IPS-15b (cell line): ENCODE data around the gene TSHZ2.

Experiments
- H3K27me3 ChIP-seq: one replicate; pipeline ENCODE4 v1.6.1; 2013; ENCODE audit warnings: low read length; ENCODE audit not compliant: control insufficient read depth, insufficient read depth
- H3K36me3 ChIP-seq: one replicate; pipeline ENCODE4 v1.6.1; 2013; ENCODE audit warnings: low read length; ENCODE audit not compliant: control insufficient read depth, insufficient read depth
- H3K4me1 ChIP-seq: one replicate; pipeline ENCODE4 v1.6.1; 2013; ENCODE audit warnings: mild to moderate bottlenecking, low read length; ENCODE audit not compliant: control insufficient read depth, insufficient read depth
- H3K4me3 ChIP-seq: one replicate; pipeline ENCODE4 v1.5.1; 2013; ENCODE audit warnings: low read depth, low read length
- H3K9ac ChIP-seq: one replicate; pipeline ENCODE4 v1.6.1; 2013; ENCODE audit warnings: low read depth, mild to moderate bottlenecking, low read length
- H3K9me3 ChIP-seq: one replicate; pipeline ENCODE4 v1.6.1; 2013; ENCODE audit warnings: mild to moderate bottlenecking, low read length; ENCODE audit not compliant: control insufficient read depth, insufficient read depth

TSHZ2 gene

DNA sequence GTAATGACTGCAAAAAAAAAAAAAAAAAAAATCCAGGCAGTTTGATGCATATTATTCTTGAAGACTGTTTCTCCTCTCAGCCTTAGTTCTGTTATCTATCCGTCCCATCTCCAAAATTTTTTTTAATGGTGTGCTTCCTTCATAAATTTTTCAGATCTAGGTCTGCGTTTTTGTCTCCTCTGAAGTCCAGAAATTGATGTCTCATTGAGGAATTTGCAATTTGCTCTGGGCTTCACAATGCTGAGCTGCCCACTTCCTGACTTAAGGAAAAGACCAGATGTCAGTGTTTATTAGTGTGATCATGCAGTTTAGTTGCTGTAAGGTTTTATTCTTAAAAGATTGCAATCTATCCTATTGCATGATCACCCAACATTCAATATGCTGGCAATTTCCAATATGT, 323.9 kb downstream of the TSHZ2 start:
- Histone ChIP-seq H3K4me3 (no peak overlapping the region), H3K9me3 (no peaks in the 10 kb centered on the region), H3K9ac (no peak overlapping the region), H3K36me3 (no peaks in the 10 kb centered on the region), H3K4me1 (no peaks in the 10 kb centered on the region), H3K27me3 (no peaks in the 10 kb centered on the region)

GRCh38 chr20:53296451-53297153, 324.4 kb downstream of the TSHZ2 start:
- H3K9me3 ChIP-seq = no peaks in the 10 kb centered on the region
- H3K27me3 ChIP-seq = no peaks in the 10 kb centered on the region
- H3K4me3 ChIP-seq = no peak overlapping the region
- H3K36me3 ChIP-seq = no peaks in the 10 kb centered on the region
- no peak overlapping the region for H3K9ac ChIP-seq
- H3K4me1 ChIP-seq = no peaks in the 10 kb centered on the region

DNA sequence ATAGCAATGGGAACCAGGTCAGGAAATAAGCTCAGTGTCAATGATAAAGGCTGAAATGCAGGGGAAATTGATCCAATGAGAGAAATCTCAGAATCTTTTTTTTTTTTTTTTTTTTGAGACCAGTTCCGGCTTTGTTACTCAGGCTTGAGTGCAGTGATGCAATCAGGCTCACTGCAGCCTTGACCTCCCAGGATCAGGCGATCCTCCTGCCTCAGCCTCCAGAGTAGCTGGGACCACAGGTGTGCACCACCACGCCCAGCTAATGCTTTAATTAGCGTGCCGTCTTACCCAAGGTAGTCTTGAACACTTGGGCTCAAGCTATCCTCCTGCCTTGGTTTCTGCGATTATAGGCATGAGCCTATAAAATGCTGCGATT, 325.0 kb downstream of the TSHZ2 start:
- H3K9ac ChIP-seq = no peak overlapping the region
- H3K27me3 ChIP-seq = no peaks in the 10 kb centered on the region
- H3K4me1 ChIP-seq = no peaks in the 10 kb centered on the region
- H3K36me3 ChIP-seq = no peaks in the 10 kb centered on the region
- H3K9me3 ChIP-seq = no peaks in the 10 kb centered on the region
- H3K4me3 ChIP-seq = no peak overlapping the region

DNA sequence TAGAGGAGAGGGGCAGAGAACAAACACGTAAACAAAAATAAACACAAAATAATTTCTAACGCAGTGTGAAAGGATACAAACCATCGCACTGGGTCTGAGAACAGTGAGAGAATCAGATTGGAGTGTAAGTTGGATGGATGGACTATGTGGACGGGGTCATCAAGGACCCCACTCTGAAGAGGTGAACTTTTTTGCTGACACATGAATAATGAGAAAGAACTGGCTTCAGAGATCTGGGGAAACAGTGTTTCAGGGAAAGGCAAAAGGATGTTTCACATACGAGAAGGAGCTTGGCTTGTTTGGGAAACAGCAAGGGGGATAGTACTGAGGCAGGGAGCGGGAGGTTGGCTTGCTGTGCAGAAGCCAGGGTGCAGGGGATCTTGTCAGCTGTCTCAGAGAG, 326.1 kb downstream of the TSHZ2 start:
- H3K4me3 ChIP-seq = no peak overlapping the region
- no peaks in the 10 kb centered on the region for H3K9me3 ChIP-seq
- no peaks in the 10 kb centered on the region for H3K27me3 ChIP-seq
- H3K36me3 ChIP-seq = no peaks in the 10 kb centered on the region
- H3K9ac ChIP-seq = no peak overlapping the region
- no peaks in the 10 kb centered on the region for H3K4me1 ChIP-seq

- Histone ChIP-seq H3K4me3 (no peak overlapping the region), H3K36me3 (no peaks in the 10 kb centered on the region), H3K27me3 (no peaks in the 10 kb centered on the region), H3K9ac (no peak overlapping the region), H3K9me3 (no peaks in the 10 kb centered on the region), H3K4me1 (no peaks in the 10 kb centered on the region)
These were observed 326.8 kb downstream of the TSHZ2 start for GRCh38 chr20:53298911-53299310.

DNA sequence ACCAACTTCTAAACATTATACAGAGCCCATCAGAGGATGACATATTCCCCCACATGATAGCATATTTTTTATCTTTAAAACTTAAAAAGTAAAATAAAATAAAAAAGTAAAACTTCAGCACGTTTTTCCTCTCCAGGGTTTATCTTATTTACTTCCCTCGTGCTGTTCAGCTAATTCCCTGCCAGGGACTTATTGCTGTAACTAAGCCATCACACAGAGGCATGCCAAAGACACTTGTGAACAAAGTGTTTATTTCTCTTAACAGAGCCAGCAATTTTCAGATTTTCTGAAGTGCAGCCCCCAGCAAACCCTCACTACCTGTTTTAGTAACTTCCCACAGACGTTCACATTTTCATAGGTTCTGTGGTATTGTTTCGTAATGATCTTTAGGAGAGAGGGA, 327.7 kb downstream of the TSHZ2 start:
- Histone ChIP-seq H3K4me1 (no peaks in the 10 kb centered on the region), H3K27me3 (no peaks in the 10 kb centered on the region), H3K36me3 (no peaks in the 10 kb centered on the region), H3K4me3 (no peak overlapping the region), H3K9ac (no peak overlapping the region), H3K9me3 (no peaks in the 10 kb centered on the region)

- no peak overlapping the region for H3K4me3 ChIP-seq
- H3K9ac ChIP-seq = no peak overlapping the region
- no peaks in the 10 kb centered on the region for H3K36me3 ChIP-seq
- no peaks in the 10 kb centered on the region for H3K9me3 ChIP-seq
- H3K4me1 ChIP-seq = no peaks in the 10 kb centered on the region
- H3K27me3 ChIP-seq = no peaks in the 10 kb centered on the region
These were observed 329.7 kb downstream of the TSHZ2 start for GRCh38 chr20:53301869-53302268.

DNA sequence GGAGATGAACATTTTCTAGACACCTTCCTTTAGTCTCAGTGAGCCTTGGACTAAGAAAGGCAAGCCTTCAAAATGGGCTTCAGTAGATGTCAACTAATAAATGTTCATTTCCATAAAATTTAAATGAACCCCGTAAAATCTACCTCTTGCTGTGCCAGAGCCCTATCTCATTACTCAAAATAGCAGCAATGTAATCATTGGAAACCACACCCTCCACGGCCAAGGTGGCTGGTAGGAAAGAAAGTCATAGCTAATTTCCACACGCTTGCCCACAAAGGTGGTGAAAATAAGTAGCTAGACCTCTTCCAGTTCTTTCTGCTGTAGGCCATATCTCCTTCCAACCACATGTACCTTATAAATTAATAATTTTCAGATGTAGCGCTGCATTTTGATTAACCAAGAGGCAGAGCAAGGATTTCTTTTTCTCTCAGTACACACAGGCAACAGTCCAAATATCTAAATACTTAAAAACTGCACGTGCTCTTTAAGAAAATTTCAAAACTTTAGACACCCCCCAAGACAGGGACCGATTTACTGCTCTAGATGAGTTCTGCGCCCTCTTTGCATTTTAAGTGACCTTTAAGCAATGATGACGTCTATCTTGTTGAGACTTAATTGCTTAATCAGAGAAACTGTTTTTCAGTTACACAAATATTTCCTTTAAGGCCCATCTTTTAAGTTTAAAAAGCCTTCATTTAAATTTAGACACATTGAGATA, 330.7 kb downstream of the TSHZ2 start:
- Histone ChIP-seq H3K9me3 (no peaks in the 10 kb centered on the region), H3K9ac (no peak overlapping the region), H3K4me1 (no peaks in the 10 kb centered on the region), H3K27me3 (no peaks in the 10 kb centered on the region), H3K36me3 (no peaks in the 10 kb centered on the region), H3K4me3 (no peak overlapping the region)

DNA sequence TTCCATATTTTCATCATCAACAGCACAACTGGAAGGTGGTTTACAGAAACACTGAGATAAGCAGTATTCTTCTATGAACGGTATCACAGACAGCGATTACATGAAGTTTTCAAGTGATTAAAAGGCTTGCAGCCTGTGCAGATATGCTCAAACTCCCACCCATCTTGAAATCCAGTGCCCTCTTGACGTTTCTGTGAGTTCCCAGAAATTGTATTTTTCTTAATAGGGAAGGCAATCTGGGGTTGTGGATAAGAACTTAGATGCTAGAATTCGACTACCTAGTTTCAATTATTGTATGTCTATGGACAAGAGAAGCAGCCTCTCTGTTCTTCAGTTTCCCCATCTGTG, 331.2 kb downstream of the TSHZ2 start:
- H3K4me1 ChIP-seq = no peaks in the 10 kb centered on the region
- no peaks in the 10 kb centered on the region for H3K27me3 ChIP-seq
- H3K9ac ChIP-seq = no peak overlapping the region
- H3K36me3 ChIP-seq = no peaks in the 10 kb centered on the region
- H3K9me3 ChIP-seq = no peaks in the 10 kb centered on the region
- no peak overlapping the region for H3K4me3 ChIP-seq

DNA sequence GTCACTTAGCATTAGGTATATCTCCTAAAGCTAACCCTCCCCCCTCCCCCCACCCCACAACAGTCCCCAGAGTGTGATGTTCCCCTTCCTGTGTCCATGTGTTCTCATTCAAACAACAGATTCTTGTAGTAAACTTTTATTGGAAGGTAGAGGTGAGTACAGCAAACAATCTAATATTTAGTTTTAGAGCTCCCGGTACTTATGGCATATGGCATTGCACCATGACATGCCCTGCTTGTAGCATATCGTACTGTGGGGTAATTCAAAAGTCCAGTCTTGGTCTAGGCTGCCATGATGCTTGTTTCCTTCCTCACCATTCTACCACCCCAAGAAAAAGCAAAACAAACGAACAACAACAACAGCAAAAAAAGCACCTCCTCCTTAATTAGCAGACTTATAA, 332.0 kb downstream of the TSHZ2 start:
- no peaks in the 10 kb centered on the region for H3K27me3 ChIP-seq
- no peak overlapping the region for H3K4me3 ChIP-seq
- no peaks in the 10 kb centered on the region for H3K9me3 ChIP-seq
- H3K4me1 ChIP-seq = no peaks in the 10 kb centered on the region
- H3K9ac ChIP-seq = no peak overlapping the region
- no peaks in the 10 kb centered on the region for H3K36me3 ChIP-seq

DNA sequence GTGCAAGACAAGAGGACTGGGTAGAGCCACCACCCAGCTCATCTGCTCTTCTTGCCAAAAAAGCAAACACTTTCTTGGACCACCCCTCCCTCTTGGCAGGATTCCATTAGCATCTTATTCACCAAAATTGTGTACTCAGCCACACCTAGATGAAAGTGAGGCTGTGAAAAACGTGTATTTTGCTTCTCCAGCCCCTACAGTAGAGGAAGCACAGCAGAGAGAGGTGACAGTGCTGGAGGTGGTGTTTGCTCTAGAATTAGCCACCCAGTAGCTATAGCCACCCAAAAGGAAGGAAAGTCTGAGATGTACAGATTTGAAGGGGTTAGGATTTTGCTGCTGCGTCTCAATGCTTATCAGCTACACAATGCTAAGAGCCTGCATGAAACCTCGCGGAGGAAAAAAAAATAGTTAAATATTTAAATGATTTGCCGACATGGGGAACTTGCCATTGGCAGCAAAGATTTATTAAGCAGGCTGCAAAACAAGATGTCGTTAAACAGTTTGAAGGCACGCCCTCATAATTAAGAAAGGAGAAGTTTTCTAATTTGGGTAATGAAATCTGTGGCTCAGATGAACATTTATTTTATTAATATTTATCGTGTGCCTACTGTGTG, 334.1 kb downstream of the TSHZ2 start:
- no peak overlapping the region for H3K9ac ChIP-seq
- no peak overlapping the region for H3K4me3 ChIP-seq
- H3K36me3 ChIP-seq = no peaks in the 10 kb centered on the region
- no peaks in the 10 kb centered on the region for H3K4me1 ChIP-seq
- H3K27me3 ChIP-seq = no peaks in the 10 kb centered on the region
- no peaks in the 10 kb centered on the region for H3K9me3 ChIP-seq

DNA sequence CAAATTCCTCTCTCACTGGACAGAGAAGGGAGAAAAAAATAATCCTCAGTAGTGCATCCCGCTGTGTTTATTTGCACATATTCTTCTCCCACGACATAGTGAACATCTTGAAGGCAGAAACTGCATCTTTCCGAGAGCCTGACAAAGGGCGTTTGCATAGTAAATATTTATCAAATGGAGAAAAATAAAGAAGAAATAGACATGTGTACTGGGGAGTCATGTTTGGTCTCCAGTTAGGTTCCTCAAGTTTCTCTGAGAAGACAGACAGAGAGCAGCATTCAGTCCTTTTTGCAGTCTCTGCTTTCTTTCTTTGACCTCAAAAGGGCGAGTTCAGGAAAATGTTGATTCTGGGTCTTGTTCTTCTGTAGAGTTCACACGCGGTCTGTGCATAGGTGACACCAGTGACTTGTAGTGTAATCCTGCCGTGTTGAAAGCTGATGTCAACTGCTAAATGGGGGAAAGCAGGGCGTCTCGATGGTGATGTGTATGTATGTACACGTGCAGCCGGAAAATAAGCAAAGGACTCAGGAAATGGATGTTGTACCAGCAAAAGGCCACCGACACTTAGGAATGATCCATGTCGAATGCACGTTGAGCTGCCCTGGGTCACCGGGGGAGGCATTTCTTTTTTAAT, 335.9 kb downstream of the TSHZ2 start:
- Histone ChIP-seq H3K9ac (no peak overlapping the region), H3K4me1 (no peaks in the 10 kb centered on the region), H3K36me3 (no peaks in the 10 kb centered on the region), H3K9me3 (no peaks in the 10 kb centered on the region), H3K27me3 (no peaks in the 10 kb centered on the region), H3K4me3 (no peak overlapping the region)
